Fibroblast of peridontal ligament (primary cell): Measurements from ENCODE around the gene SMPD2.
"Not testable (repeated sequence)": the region's sequence is repeated elsewhere in the genome, so short reads cannot be mapped to it uniquely, and the experiment has no call there.

ENCODE experiments used
- DNase-seq: peaks from one replicate; pipeline ENCODE4 v3.0.0-alpha.2; 2010; ENCODE audit errors: extremely low read depth

Gene SMPD2

DNA sequence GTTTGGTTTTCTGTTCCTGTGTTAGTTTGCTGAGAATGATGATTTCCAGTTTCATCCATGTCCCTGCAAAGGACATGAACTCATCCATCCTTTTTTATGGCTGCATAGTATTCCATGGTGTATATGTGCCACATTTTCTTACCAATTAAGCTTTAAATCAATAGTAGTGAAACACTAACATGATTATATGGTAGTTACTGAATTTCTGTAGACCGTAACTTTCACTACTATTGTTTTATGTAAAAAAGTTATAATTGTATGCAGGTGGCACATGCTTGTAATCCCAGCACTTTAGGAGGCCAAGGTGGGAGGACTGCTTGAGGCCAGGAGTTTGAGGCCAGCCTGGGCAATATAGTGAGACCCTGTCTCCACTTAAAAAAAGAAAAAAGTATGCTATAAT lies 20.7 kb downstream of the SMPD2 start:
- not testable (repeated sequence) for DNase-seq

DNA sequence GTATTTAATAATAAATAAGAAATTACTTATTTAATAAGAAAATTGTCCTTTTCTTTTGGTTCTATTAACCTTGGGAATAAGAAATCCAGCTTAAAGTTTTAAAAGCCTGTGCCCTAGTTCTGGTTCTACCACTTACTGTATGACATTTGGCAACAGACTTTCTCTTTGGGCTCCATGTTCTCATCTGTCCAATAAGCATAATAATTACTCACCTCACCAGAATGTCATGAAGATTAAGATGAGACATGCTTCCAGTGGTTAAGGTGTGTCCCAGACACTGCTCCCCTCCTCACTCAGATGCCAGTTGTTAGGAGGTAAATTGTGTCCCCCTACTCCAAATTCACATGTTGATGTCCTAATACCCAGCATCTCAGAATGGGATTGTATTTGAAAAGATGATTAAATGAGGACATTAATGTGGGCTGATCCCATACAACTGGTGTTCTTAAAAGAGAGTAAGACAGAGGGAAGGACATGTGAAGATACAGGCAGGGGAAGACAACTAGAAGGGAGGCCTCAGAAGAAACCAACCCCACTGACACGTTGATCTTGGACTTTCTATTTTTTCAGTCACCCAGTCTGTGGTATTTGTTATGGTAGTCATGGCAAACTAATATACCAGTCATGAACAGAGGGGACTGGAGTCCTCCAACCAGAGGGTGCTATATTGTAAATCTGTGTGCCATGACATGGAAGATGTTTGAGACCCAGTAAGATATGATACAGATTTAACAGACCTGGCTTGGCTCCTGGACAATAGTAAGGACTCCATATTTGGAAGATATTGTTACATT lies 21.4 kb downstream of the SMPD2 start:
- no peak for DNase-seq

DNA sequence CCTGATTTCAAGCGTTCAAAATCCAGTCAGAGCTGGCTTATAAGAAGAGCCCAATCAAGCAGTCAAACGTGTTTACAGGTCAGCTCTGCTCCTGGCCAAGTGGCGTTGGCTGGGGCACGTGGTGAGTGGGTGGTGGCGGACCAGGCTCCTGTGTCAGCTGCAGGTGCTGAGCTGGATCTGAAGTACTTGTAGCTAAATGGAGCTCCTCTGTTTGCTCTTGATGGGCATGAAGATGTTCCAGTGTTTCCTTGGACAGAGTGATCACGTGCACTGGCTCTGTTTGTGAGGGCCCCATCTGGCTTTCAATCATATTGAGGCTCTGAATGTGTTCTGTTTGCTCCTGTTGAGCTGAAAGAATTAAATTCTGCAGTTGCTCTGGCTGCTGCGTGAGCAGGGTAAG lies 25.2 kb downstream of the SMPD2 start:
- DNase-seq, result no peak

DNA sequence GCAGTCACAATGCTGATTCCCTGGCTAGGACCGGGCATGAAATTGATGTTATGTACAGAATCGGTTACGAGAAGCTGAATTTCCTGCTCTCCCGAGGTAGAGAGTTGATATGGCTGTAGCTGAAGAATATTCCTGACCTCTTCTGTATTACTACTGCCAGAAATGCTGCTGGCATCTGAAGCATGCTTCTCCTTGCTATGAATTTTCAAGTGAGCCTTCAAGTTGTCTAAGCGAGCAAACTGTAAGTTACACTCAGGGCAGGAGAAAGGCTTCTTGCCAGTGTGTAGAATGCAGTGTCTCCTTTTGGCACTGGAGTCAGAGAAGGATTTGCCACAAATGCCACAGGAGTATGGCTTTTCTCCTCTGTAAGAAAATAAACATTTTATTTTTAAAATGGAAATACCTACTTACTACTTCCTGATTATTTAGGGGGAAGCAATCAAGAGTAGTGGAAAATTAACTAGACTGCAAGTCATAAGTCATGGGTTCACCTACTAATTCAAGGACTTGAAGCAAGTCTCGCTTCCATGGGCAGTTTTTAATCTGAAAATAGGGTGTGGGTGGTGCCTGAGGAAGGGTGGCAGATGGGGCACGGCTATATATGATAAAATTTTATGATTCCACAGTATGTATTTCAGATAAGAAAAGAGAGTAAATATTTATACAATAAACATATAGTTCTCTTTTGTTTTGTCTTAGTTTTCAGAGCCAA lies 25.8 kb downstream of the SMPD2 start:
- no peak for DNase-seq

DNA sequence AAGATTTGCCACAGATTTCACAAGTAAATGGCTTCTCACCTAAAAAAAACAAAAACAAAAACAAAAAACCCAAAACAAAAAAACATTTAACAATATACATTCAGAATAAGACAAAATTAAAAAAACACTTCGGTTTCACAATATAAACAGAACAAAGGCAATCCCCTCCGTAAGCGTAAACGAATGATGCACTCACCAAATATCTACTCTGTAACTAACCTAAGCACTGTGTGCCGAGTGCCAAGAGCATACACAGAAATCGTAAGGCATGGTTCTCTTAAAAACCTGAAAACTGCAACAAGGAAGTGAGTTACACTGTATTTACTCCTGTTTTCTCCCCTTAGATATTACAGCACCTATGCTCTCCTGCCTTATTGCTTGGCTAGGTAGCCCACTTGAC lies 27.2 kb downstream of the SMPD2 start:
- DNase-seq, result peak; percentile 17

DNA sequence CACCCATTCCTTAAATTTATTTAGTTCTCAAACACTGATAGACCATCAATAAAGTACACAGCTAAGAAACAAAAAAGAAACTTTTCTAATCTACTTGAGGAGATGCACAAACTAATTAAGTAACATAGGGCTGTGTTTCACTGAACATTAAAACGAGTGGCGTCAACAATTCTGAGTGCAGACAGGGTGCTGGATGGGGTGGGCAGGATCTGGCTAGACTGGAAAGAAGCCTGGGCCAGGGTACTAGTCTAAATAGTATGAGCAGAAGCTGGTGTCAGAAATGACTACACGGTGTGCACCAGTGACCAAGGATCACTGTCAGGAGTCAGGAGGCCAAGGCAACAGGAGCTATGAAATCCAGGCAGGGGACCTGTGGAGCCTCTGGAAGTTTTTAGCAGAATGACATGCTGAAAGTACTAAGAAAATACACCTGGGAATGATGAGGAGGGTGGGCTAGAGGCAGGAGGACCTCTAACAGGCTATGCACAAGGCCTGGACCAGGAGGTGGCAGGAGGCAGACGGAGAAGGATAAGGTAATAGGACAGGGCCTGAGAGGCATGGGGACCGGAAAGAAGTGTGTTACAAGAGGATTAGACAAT lies 29.2 kb downstream of the SMPD2 start:
- DNase-seq, result no peak

DNA sequence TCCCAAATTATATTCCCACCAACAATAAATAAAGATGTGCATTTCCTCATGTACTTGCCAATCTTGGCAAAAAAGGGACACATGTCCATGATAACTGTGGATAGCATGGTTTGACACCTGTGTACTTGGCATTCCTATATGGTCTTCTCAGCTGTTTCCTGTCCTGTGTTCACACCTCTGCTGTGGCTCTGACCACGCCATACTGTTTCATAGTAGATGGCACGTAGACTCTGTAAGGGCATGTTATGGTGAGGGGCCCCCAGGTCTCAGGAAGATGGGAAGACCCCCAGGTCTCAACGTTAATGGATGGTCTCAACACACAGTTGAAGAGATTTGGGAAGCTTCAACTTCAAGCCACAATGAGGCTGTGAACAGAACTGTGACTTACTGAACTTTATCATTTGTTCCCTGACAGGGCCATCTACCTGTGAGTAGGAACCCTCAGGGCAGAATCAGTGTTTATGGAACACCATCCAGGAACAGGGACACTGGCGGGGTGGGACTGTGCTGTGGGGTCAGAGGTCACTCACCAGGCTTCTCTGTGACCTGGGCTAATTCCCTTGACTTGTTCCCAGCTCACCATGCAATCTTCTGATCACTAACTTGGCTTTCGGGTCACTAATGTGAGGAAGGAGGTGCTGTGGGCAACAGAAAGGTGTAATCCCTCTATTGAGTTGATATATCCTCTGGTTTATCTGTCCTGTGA lies 30.7 kb downstream of the SMPD2 start:
- no peak for DNase-seq

DNA sequence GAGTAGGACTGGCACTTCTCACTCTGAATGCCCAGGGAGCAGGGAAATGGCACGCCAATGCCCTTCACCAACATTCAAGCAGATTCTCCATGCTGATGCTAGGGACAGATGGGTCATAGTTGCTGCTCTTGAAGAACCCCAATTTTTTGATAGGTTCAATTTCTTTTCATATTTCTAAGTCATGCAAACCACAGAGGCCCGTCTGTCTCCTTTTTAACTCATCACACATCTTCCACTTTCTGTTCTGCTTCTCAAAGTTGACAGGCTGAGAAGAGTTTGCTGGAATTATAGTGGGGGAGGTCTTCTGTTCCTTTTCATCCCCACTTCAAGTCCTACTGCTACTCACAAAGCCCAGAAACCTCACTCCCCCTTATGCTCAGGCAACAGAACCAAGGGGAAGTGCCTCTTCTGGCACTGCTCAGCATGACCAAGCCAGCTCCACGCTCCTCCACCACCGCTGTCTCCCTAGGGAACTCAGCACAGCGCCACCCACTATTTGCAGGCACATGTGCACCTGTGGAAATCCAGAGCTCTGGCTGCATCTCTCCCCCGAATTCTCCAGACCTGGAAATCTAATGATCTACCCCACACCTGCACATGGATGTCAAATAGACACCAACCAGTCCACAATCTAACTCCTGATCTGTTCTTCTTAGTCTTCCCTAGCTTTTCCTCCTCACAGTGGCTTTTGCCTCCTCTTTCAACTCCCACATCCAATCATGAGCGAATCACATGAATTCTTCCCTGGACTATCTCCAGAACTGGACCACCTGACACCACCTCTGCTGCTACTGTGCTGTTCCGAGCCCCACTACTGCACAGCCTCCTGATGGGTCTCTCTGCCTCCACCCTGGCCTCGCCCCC lies 31.8 kb downstream of the SMPD2 start:
- no peak for DNase-seq

DNA sequence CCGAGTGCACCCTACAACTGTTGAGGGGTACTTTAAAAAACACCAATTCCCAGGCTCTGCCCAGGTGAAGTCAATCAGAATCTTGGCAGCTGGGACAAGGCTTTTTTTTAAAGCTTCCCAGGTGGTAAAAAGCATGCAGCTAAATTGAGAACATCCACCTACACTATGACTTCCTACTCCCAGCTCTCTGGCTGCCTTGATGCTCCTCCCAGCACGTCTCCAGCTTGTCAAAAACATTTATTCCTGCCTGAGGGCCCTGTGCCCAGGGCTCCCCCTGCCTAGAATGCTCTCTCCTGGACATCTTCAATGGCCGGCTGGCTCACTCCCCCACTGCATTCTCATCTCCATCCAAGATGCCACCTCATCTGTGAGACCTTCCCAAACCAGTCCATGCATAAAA lies 32.6 kb downstream of the SMPD2 start:
- no peak for DNase-seq

DNA sequence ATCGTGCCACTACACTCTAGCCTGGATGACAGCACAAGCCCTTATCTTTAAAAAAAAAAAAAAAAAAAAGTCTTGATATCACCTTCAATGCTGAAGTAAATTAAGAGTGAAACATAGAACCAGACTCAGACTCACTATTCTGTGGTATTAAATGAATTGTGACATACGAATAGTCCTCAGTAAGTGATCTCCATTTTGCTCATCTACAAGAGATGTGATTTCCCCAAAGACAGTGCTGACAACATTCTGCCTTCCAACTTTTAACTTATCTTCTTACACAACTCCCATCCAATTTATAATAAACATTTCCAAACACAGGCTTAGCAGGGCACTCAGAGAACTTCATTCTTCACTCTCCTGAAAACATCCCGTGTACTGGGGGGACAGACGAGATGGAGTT lies 34.5 kb downstream of the SMPD2 start:
- DNase-seq, result no peak

DNA sequence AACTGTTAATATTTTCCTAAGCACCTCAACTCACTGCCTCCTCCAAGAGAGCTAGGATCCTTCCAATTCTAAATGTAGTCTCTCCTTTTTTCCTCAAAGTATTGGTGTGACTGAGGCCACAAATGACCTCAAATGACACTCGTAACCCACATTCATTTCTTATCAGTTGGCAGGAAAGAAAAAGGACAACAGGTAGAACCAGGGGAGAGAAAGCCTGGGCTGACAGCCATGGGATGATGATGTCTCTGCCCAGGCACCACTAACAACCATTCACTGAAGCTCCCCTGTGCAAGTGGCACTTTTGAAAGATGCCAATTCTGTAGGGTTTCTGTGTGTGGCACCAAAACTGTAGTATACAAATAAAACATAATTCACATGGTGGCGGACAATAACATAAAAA lies 35.1 kb downstream of the SMPD2 start:
- no peak for DNase-seq

DNA sequence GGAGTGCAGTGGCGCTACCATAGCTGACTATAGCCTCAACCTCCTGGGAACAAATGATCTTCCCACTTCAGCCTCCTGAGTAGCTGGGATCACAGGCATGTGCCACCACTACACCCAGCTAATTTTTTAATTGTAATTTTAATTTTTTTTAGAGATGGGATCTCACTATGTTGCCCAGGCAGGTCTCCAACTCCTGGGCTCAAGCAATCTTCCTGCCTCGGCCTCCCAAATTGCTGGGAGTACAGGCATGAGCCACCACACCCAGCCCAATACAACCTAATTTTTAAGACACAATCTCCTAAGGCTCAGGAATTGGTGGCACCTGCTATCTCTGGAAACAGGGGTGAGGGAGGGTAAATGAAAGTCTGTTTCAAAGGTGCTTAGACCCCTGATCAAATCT lies 36.7 kb downstream of the SMPD2 start:
- DNase-seq, result no peak

DNA sequence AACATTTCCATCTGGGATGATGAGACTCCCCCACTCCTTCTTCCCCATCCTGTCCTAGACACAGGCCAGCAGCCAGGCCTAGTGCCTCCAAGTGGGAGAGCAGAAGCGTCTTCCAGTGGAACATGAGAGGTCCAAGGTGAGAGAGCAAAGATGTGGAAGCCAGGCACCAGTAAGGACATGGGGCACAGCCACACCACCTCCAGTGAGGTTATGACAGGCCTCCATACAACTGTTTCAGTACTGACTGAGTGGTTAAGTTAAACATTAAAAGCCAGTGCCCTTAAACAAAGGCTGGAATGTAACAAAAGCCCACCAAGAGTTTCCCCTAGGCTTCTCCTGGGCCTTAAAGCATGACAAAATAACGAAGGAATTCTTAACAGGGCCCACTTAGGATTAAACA lies 37.2 kb downstream of the SMPD2 start:
- no peak for DNase-seq

DNA sequence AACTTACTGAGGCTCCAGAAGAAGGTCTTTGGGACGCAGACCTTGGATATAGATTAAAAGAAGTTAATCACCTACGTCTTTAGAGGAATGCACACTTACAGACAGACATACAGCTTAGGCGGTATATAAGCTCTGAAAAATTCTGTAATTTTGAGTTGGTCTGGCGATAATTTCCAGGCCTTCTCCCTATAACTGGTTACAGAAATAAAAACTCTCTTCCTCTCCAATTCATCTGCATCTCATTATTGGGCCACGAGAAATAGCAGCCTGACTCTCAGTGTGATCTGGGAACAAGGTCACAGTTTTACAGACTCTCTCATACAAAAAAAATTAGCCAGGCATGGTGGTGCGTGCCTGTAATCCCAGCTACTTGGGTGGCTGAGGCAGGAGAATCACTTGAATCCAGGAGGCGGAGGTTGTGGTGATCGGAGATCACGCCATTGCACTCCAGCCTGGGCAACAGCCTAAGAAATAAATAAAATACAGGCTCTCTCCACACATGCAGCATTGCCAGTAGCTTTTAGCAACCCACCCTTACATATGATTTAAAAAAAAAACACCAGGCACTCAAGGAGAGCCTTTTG lies 37.8 kb downstream of the SMPD2 start:
- DNase-seq, result peak; percentile 31

DNA sequence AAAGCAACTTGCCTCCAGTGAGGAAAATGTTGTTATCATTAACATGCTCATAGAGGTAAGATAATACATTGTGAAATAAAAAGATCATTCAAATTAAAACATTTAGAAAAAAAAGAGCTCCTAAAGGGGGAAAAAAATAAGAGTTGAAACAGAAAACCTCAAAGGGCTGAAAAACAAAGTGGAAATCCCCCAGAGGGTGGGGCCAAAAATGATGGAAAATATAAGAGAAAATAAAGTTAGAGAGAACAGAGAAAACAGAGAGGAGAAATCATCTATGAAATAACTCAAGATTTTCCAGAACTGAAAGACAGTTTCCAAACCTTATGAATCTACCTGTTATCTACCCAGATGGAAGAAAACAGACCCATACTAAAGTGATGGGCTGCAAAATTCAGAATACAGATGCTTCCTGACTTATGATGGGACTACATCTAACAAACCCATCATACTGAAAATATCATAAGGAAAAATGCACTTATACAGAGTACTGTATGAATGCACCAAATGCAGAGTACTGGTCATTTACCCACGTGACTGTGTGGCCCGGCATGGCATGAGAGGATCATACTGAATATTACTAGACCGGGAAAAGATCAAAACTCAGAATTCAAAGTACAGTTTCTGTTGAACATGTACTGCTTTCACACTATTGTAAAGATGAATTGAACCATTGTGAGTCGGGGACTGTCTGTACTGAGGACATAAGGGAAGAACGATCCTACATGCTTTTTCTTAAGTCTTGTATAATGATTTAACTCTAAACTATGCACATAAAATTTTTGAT lies 38.5 kb downstream of the SMPD2 start:
- DNase-seq, result no peak

DNA sequence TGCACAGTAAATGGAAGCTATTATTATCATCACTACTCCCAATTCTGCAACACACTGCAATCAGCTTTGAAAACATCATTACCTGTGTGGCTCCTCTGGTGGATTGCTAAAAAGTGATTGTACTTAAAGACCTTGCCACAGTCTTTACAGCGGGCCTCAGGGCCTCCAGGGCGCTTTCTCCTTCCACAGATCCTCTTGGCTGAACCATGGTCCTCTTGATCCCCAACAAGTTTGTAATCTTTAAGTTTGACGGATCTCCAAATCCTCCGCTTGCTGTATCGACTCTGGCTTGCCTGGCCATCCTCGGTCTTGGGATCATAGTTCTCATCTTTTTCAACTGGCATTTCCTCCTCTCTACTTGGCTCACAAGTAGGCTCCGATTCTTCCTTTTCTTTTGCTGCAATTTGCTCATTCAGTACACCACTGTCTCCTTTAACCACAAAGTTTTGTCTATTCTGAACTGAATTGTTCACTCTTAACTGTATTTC lies 40.5 kb downstream of the SMPD2 start:
- no peak for DNase-seq

DNA sequence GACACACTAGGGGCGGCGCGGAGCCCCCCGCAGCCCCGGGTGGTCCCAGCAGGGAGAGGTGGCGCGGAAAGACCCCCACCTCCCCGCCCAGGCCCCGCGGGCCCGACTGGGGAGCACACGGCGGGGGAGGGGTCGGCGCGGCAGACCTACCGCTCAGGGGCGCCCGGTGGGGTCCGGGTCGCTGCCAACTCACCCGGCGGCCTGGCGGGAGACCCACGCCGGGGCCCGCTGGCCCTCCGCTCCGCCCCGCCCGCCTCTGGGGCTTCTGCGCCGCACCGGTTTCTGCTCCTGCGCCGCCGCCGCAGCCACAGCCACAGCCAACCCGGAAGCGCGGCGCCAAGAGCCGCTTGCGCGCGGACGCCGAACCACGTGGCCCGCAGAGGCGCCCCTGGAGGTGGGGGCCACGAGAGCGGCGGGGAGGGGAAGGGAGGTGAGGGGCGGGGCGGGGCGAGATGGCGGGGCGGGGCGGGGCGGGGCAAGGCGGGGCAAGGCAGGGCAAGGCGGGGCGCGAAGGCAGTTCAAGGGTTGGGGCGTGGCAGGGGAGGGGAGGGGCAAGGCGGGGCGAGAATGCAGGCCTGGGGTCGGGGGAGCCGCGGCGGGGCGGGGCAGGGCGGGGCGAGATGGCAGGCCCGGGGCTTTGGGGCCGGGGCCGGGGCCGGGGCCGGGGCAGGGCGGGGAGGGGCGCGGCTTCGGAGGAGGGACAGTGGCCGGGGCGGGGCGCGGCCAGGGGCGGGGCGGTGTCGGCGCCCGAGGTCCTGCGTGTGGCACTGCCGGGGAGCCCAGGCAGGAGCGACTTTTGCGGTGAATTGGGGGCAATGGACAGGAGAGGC lies 42.6 kb downstream of the SMPD2 start, which contains the start of gene ZBTB24:
TSS of gene ZBTB24 (minus strand) at position 315 of the 830 bp plus-strand sequence. CDS start 1,193 bp downstream, outside the sequence.
- peak; percentile 74 for DNase-seq

DNA sequence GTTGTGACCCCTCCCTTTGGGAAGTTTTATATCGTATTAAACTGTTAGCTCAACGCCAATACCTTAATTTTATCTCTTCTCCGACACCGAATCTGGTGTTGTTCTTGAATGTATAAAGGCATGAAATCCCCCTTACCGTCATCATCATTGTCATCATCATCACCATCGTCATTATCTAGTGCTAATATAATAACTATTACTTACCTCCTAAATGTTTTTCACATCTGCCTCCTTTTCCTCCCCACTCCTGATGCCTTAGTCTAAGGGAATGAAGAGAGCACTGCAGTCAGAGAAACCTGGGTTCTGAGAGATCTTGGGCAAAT lies 43.2 kb downstream of the SMPD2 start:
- DNase-seq, result peak; percentile 8

DNA sequence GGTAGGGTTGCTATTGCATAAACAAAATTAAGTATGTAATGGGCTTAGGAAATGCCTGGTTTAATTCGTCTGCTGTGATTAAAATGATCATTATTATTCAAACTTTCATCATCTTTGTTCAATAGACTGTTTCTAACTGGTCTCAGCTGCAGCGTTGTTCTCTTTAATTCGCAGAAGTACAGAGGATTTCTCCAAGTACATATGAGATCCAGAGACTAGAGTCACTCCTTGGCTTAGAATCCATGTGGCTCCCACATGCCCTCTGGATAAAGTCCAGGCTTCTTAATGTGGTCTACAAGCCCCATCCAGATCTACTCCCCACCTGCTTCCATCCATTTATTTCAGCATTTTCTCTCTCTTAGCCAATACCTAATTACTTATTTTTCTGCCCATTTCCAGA lies 43.6 kb downstream of the SMPD2 start:
- DNase-seq, result peak; percentile 25
